Endothelial cell of umbilical vein (primary cell): ENCODE measurements around the gene AGFG1. TPM values are rescaled to one million over a fixed set of nuclear protein-coding genes. Genes with fewer than 3 reads are reported as not detected.

Experiments used
- BruUV-seq: library from RNA; stranded (reverse); fragments of 400-500 nt; replicated peaks from 2 replicates; lab custom pipeline; 2021; lab: Mats Ljungman, UMichigan
- CTCF ChIA-PET: fragments of 300-600, 350-600 bp; sonication (Branson Sonifier 250); formaldehyde crosslinking; loops from one replicate; lab custom pipeline; 2021; ENCODE audit warnings: antibody characterized with exemption, inconsistent platforms; lab: Charles Lee
- POLR2A ChIA-PET: fragments of 300-600, 350-600 bp; sonication (Branson Sonifier 250); formaldehyde crosslinking; loops from one replicate; lab custom pipeline; 2021; ENCODE audit warnings: antibody characterized with exemption, inconsistent platforms; lab: Charles Lee
- DNase-seq: peaks from one replicate; pipeline ENCODE4 v3.0.0-alpha.2; 2011; ENCODE audit warnings: low read depth, low spot score
- FAIRE-seq: peaks from 2 replicates; lab custom pipeline; 2011; peaks lifted over from hg19 to GRCh38; lab: Jason Lieb, UNC
- H2AFZ ChIP-seq: 2 replicates; pipeline ENCODE4 v1.6.0; 2012; ENCODE audit warnings: low read depth, low read length, control low read depth, inconsistent platforms
- H3K27ac ChIP-seq: 2 replicates; pipeline ENCODE4 v1.5.1; 2011; ENCODE audit warnings: low read depth, mild to moderate bottlenecking, control low read depth, low read length, moderate library complexity; ENCODE audit not compliant: insufficient read depth
- H3K27me3 ChIP-seq, 2 experiments: 2 replicates each; pipeline versions ENCODE4 v1.6.0 to v1.6.1; 2011; ENCODE audit warnings: low read length in 2 of 2, mixed read lengths in 1 of 2; ENCODE audit not compliant: control insufficient read depth in 2 of 2, insufficient read depth in 2 of 2
- H3K36me3 ChIP-seq, 2 experiments: 2 replicates in 1 of 2; 3 replicates in 1 of 2; pipeline ENCODE4 v1.5.1; 2011; ENCODE audit warnings: low read length in 2 of 2, mild to moderate bottlenecking in 1 of 2, moderate library complexity in 1 of 2; ENCODE audit not compliant: control insufficient read depth in 2 of 2, insufficient read depth in 2 of 2; ENCODE audit errors: extremely low read depth in 1 of 2
- H3K4me1 ChIP-seq: 3 replicates; pipeline ENCODE4 v1.5.1; 2011; ENCODE audit warnings: mild to moderate bottlenecking, low read length; ENCODE audit not compliant: control insufficient read depth, insufficient read depth; ENCODE audit errors: extremely low read depth
- H3K4me2 ChIP-seq: 2 replicates; pipeline ENCODE4 v1.6.1; 2011; ENCODE audit warnings: low read length, control low read depth, mixed read lengths; ENCODE audit not compliant: insufficient read depth
- H3K4me3 ChIP-seq, 3 experiments: fragments of 200-600 bp in 1 of 3; sonication (generic), shearing (Covaris generic) in 1 of 3; replicated peaks in 1 of 3; 2 replicates each; pipeline ENCODE4 v1.5.1; 2011 to 2016; ENCODE audit warnings: control low read depth in 3 of 3, low read length in 3 of 3, mild to moderate bottlenecking in 2 of 3, inconsistent platforms in 1 of 3, low read depth in 1 of 3, moderate library complexity in 1 of 3; ENCODE audit not compliant: insufficient read depth in 1 of 3
- H3K79me2 ChIP-seq: 2 replicates; pipeline ENCODE4 v1.6.0; 2012; ENCODE audit warnings: low read length, inconsistent platforms; ENCODE audit not compliant: control insufficient read depth, insufficient read depth
- H3K9ac ChIP-seq: replicated peaks from 2 replicates; pipeline ENCODE3; 2011; ENCODE audit warnings: low read length, control low read depth; ENCODE audit not compliant: insufficient read depth; ENCODE audit errors: extremely low read depth
- H3K9me1 ChIP-seq: replicated peaks from 3 replicates; pipeline ENCODE4 v1.6.0; 2011; ENCODE audit warnings: mild to moderate bottlenecking, low read length; ENCODE audit not compliant: control insufficient read depth, insufficient read depth; ENCODE audit errors: extremely low read depth
- H3K9me3 ChIP-seq: replicated peaks from 2 replicates; pipeline ENCODE4 v1.5.1; 2012; ENCODE audit warnings: low read length, inconsistent platforms; ENCODE audit not compliant: control insufficient read depth, insufficient read depth
- H4K20me1 ChIP-seq: replicated peaks from 2 replicates; pipeline ENCODE3; 2011; ENCODE audit warnings: mild to moderate bottlenecking, low read length; ENCODE audit not compliant: control insufficient read depth, insufficient read depth; ENCODE audit errors: extremely low read depth
- CTCF ChIP-seq, 2 donors: IDR thresholded peaks; 1 replicate in 1 of 2; 2 replicates in 1 of 2; pipeline ENCODE4 v1.5.1; 2011; ENCODE audit warnings: low read length in 2 of 2, mild to moderate bottlenecking in 2 of 2, moderate library complexity in 2 of 2, control low read depth in 1 of 2, inconsistent platforms in 1 of 2, low read depth in 1 of 2; ENCODE audit not compliant: insufficient read depth in 1 of 2; ENCODE audit errors: extremely low read depth in 1 of 2
- EZH2 ChIP-seq: IDR thresholded peaks from 2 replicates; pipeline ENCODE4 v1.6.1; 2012; ENCODE audit warnings: borderline replicate concordance, low read depth, mild to moderate bottlenecking, moderate library complexity, low read length, inconsistent platforms; ENCODE audit not compliant: severe bottlenecking
- FOS ChIP-seq: IDR thresholded peaks from 2 replicates; pipeline ENCODE4 v1.6.1; 2011; ENCODE audit warnings: mild to moderate bottlenecking, low read length, moderate library complexity, borderline replicate concordance; ENCODE audit not compliant: insufficient read depth
- GATA2 ChIP-seq: IDR thresholded peaks from 2 replicates; pipeline ENCODE4 v1.7.0; 2011; ENCODE audit warnings: low read depth, mild to moderate bottlenecking, moderate library complexity, mixed read lengths, low read length; ENCODE audit not compliant: insufficient read length, insufficient read depth
- JUN ChIP-seq: IDR thresholded peaks from 2 replicates; pipeline ENCODE4 v1.6.1; 2011; ENCODE audit warnings: borderline replicate concordance, low read depth; ENCODE audit not compliant: insufficient read length, insufficient read depth
- MYC ChIP-seq: IDR thresholded peaks from one replicate; pipeline ENCODE4 v1.6.1; 2011; ENCODE audit warnings: mild to moderate bottlenecking, low read depth, low read length
- POLR2A ChIP-seq: IDR thresholded peaks from 2 replicates; pipeline ENCODE4 v1.6.1; 2012; ENCODE audit warnings: low read depth, mild to moderate bottlenecking, control low read depth, low read length
- POLR2AphosphoS5 ChIP-seq: IDR thresholded peaks from 2 replicates; pipeline ENCODE4 v1.6.1; 2012; ENCODE audit warnings: low read depth, mild to moderate bottlenecking, control low read depth, low read length, moderate library complexity; ENCODE audit not compliant: insufficient read depth
- dilution Hi-C: fragments of 300-500 bp; cut with MboI; formaldehyde crosslinking; loops from one replicate; pipeline ENCODE4 v1.15.0; 2019; ENCODE audit warnings: low sequenced_read_pairs; ENCODE audit not compliant: extremely low pct_ligation_motif_present
- intact Hi-C: fragments of 100-400 bp; cut with micrococcal nuclease; formaldehyde crosslinking; loops from one replicate; pipeline ENCODE4 v1.10.0; 2022
- polyA plus RNA-seq, 4 experiments: library from polyadenylated mRNA; depleted of rRNA in 3 of 4; stranded (reverse) in 3 of 4; unstranded in 1 of 4; fragments of >200 nt; gene quantifications; 2 replicates each; pipeline versions ENCODE4 v1.2.1 to v1.2.3, GENCODE V29; 2011 to 2012; ENCODE audit warnings: missing spikeins in 1 of 4
- total RNA-seq: library from RNA; stranded (reverse); gene quantifications from 2 replicates; pipeline ENCODE4 v1.2.3, GENCODE V29; 2021
- TF ChIP-seq, protein P1 (sequence below): IDR thresholded peaks from 2 replicates; pipeline ENCODE4 v1.6.1; 2011; ENCODE audit not compliant: insufficient read depth, insufficient read length

AGFG1 gene
- total and polyA plus RNA-seq, 2 donors (not counting 3 experiments of a cell fraction or from before 2014, with no cell fraction given), result 87.9 to 106 TPM

GRCh38 chr2:227511955-227512354 is 40.0 kb downstream of the AGFG1 start:
- H3K9ac ChIP-seq, result no peak overlapping the region
- POLR2A ChIA-PET, result no interaction called here
- FAIRE-seq (no peak), DNase-seq (no peak)
- CTCF ChIA-PET, result no interaction called here
- dilution Hi-C loops, result no loop called here
- H3K36me3 ChIP-seq, result no peaks in the 10 kb centered on the region
- H3K9me3 ChIP-seq, result no peaks in the 10 kb centered on the region
- intact Hi-C loops, result loop anchor here (2.0 kb wide), 1 partner anchor 39 kb away; the partner anchor contains the start of gene AGFG1
- no TSS peak for BruUV-seq
- H3K4me3 ChIP-seq, result no peak overlapping the region
- peaks cover 10% of the 10 kb centered on the region for H3K4me1 ChIP-seq
- no peaks in the 10 kb centered on the region for H3K27me3 ChIP-seq
- no peak overlapping the region for H3K27ac ChIP-seq
- peaks cover 96% of the 10 kb centered on the region for H3K79me2 ChIP-seq
- no peaks in the 10 kb centered on the region for H3K9me1 ChIP-seq
- no peak overlapping the region for H3K4me2 ChIP-seq
- no peak overlapping the region for H2AFZ ChIP-seq
- TF ChIP-seq GATA2, result no peak
- no peak for TF ChIP-seq JUN
- TF ChIP-seq MYC, result no peak
- TF ChIP-seq POLR2A, result no peak
- no peak for TF ChIP-seq CTCF (IDR thresholded peaks at IDR 0.05; ENCODE audit: extremely low read depth in 1 of 2, insufficient read depth in 1 of 2, low read depth in 1 of 2, low read length in 2 of 2)
- TF ChIP-seq POLR2AphosphoS5, result no peak
- no peak for TF ChIP-seq FOS
- TF ChIP-seq, protein P1, sequence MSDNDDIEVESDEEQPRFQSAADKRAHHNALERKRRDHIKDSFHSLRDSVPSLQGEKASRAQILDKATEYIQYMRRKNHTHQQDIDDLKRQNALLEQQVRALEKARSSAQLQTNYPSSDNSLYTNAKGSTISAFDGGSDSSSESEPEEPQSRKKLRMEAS, result no peak
- no peak for TF ChIP-seq EZH2
- peaks cover 26% of the 10 kb centered on the region for H4K20me1 ChIP-seq
